Right renal pelvis (tissue), 4 donors: Measurements from ENCODE around the gene IL31. TPM values are rescaled to one million over a fixed set of nuclear protein-coding genes. Genes with fewer than 3 reads are reported as not detected.
A peak's percentile ranks its signal among the peaks of the same experiment; 100 is the strongest.
"Not testable (repeated sequence)": the region's sequence is repeated elsewhere in the genome, so short reads cannot be mapped to it uniquely, and the experiment has no call there.

Experiments
- DNase-seq, 4 donors: peaks; one replicate each; pipeline ENCODE4 v3.0.0-alpha.2; 2013; ENCODE audit warnings: low read depth in 4 of 4, low spot score in 3 of 4, missing footprints in 1 of 4
- polyA plus RNA-seq, 4 donors: library from polyadenylated mRNA; unstranded; fragments of 120-200 nt; gene quantifications; one replicate each; pipeline ENCODE4 v1.2.1, GENCODE V29; 2013; ENCODE audit not compliant: insufficient read length in 4 of 4

IL31 gene
- not detected for polyA plus RNA-seq

GRCh38 chr12:122174155-122174845 lies at the start of gene IL31:
Gene IL31 (minus strand): TSS chr12:122174221. CDS start chr12:122174172, 49 bp downstream.
- DNase-seq: no peak

DNA sequence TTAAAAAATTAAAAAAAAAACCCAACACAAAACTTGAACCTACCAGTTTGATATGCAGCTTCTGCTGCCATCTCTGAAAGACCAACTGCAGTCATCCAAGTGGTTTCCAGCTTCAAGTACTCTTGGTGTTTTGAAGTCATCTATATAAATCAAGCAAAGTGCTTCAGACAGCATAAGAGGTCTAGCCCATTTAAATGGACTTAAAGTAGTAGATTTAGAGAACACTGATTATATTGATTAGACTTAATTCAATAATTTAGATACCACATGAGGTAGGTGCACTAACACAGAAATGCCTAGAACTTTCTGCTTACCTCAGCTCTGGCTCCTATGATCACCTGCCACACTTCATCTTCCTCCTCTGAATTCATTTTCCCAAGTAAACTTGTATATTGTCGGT lies 42.4 kb upstream of the IL31 start:
- no peak for DNase-seq

DNA sequence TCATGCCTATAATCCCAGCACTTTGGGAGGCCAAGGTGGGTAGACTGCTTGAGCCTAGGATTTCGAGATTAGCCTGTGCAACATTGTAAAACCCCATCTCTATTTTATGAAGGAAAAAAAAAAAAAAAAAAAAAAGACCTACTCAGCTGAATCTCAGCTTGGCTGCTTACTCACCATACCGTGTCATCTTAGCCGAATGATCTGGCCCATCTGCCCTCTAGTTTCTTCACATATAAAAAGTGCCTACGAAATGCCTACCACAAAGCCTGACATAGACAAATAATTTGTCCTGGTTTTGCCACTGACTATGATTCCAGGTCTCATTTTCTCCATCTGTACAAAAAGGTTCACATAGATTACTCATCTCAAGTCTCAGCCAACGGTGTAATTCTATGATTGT lies 41.8 kb upstream of the IL31 start:
- no peak for DNase-seq

DNA sequence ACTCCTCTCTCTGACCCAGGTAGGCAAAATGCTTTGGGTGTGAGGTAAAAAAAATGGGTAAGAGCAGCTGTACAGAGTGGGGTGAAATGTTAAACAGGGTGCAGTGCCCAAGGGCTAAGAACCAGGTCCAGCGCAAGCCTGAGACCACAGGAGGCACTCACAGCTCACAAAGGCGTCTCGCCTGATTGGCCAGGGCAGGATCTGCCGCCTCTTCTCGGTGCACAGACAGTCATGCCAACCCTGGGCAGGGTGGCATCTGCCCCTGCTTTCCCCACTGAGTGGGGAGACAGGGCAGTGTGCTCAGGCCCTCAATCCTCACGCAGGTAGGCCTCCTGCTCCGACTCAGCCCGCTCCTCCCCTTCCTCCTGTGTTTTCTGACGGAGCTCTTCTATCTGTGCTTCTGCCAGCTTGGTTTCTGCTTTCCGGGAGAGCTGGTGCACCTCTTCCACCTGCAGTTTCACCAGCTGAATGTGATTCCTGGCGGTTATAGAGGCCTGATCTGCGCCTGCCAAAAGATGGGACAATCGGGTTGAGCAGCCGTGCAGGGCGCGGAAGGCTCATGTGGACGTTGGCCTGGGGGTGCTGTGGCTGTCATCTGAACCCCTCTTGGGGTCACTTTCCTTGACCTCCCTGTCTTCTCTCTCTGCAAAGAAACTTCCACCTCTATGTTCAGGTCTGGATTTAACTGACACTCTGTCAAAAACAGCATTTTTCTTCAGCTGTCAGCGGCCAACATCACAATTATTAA lies 34.2 kb upstream of the IL31 start:
- no peak for DNase-seq

DNA sequence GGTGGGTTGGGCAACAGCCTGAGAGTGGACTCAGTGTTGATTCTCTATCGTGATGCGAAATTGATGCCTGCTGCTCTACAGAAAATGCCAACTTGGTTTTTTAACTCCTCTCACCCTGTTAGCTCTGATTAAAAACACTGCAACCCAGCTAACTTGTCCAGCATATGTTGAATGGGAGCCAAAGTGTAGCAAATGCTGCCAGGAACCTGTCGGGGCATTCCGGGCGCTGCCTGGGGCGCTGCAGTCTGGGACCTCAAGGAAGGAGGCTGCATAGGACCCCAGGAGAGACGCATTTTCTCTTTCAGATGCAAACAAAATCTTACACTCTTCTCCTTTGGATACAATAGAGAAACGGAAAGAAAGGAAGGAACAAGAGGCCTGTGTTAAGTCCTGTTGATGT lies 33.4 kb upstream of the IL31 start:
- DNase-seq: no peak

DNA sequence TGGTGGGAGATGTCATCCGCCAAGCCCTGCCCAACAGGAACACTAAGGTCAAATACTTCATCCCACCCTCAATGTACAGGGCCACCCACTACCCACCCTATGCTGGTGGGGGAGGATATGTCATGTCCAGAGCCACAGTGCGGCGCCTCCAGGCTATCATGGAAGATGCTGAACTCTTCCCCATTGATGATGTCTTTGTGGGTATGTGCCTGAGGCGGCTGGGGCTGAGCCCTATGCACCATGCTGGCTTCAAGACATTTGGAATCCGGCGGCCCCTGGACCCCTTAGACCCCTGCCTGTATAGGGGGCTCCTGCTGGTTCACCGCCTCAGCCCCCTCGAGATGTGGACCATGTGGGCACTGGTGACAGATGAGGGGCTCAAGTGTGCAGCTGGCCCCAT lies 33.0 kb upstream of the IL31 start:
- DNase-seq: no peak

- no peak for DNase-seq
These were observed 32.3 kb upstream of the IL31 start for GRCh38 chr12:122206111-122206881.

DNA sequence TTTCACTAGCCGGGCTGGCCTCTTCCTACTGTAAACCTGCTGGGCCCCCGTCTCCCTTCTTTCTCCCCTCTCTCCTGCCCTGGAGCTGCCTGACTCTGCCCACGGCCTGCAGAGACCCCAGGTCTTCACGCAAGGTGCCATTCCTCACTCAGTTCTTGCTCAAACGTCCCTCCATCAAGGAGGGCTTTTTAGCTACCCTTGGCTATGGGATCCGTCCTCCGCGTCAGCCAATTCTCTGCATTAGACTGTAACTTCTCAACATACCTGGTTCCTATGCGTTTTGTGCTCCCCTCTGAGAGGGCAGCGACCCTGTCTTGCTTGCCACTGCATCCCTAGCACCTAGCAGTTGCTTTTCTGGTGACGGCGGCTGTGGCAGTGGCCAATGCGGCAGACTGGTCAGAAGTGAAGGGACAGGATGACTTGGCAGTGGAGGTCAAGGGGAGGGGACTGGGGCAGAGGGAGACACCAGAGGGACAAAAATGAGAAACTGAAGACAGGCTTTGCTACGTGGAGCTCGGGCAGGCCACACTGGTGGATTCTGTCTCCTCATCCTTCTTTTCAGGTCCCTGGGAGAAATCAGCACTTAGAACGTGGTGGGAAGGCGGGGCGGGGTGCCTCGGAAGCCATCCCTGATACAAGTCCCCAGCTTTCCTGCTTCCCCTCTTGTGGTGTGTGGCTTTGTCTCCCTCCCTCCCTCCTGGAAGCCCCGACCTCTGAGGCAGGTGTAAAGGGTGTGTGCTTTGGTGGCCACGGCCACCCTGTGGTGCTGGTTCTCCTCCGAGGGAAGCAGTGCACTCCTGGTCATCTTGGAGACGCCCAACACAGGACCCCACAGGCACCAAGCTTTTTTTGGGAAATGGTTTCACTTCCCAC lies 31.3 kb upstream of the IL31 start:
- DNase-seq: no peak

DNA sequence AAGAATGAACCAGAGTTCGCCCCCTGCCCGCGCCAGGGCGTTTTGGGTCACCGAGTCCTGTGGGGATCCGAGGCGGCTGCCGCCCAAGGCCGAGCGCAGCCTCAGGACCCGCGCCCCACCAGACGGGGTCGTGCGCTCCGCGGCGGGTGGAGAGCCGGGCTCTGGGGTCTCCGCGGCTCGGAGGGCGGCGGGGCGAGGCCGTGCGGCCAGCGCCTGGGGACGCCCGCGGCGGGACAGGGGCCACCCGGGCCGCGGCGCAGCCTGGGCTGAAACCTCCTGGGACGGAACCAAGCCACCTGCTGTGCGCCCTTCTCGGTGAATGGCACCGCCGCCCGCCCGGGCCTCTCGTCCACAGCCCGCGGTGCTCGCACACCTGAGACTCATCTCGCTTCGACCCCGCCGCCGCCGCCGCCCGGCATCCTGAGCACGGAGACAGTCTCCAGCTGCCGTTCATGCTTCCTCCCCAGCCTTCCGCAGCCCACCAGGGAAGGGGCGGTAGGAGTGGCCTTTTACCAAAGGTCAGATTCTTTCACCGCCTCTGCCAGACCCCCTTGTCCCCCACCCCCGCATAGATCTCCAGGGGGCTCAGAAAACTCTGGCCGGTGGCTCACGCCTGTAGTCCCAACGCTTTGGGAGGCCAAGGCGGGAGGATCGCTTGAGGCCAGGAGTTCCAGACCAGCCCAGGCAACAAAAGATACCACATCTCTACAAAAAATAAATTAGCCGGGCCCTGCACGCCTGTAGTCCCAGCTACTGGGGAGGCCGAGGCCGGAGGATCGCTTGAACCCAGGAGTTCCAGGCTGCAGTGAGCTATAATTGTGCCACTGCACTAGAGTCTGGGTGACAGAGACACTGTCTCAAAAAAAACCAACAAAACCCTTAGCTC lies 30.4 kb upstream of the IL31 start:
- no peak for DNase-seq

GRCh38 chr12:122203301-122204166 lies 29.5 kb upstream of the IL31 start, which contains the start of gene B3GNT4:
Gene B3GNT4 (plus strand): TSS chr12:122203709. CDS start chr12:122204619, 910 bp downstream.
- peak in 1 of 4 donors; percentile 25 for DNase-seq

GRCh38 chr12:122202811-122203210 lies 28.8 kb upstream of the IL31 start:
- not testable (repeated sequence) for DNase-seq

DNA sequence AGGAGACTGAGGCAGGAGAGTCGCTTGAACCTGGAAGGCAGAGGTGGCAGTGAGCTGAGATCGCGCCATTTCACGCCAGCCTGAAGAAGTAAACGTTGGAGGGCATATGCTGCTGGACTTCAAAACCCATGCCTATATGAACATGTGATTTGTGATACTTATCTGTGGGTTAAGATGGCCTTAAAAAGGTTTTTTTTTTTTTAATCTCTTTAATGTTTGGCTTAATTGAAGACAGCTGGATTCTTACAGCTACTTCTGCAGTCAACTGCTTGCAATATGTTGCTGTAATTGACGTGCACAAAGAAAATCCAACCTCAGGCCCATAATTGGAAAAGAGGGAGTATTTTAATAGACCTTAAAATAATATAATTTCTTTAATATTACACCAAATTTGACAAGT lies 28.0 kb upstream of the IL31 start:
- DNase-seq: no peak

GRCh38 chr12:122201381-122201780 lies 27.4 kb upstream of the IL31 start:
- DNase-seq: no peak

DNA sequence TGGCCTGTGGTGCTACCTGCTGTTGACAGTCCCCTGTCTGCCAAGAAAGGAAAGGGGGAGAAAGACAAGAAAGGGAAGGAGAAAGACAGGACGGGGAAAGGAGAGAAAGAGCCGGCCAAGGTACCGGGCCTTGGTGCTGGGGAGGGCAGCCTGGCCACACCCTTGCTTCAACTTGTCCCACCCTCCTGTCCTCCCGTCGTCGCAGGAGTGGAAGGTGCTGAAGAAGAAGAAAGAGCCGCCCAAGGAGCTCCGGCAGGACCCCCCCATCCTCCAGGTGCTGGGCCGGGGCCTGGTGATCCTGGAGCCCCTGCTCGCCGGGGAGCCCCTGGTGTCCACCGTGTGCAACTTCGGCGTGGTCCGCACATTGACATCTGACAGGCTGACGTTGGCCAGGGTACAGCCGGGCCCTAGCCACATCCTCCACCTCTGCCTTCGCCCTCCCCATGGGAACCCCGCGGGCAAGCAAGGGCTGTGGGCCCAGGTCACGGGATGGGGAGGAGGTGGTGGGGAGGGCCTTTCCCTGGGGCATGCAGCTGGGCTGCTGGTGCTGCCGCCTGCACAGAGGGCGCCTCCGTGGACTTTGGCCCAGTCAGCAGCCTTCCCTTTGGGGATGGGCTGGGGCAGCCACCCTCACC lies 26.6 kb upstream of the IL31 start:
- DNase-seq: no peak

- DNase-seq: no peak
These were observed 25.7 kb upstream of the IL31 start for GRCh38 chr12:122199484-122200355.

- no peak for DNase-seq
These were observed 23.6 kb upstream of the IL31 start for GRCh38 chr12:122197612-122197966.

DNA sequence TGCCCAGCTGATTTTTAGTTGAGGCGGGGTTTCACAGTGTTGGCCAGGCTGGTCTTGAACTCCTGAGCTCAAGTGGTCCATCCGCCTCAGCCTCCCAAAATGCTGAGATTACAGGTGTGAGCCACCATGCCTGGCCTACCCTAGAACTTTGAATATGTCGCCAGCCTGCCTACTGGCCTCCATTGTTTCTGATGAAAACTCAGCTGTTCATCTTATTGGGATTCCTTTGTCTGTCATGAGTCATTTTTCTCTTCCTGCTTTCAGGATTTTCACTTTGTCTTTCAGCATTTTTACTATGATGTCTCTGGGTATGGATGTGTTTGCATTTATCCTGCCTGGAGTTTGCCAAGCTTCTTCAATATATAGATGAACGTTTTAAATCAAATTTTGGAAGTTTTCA lies 21.4 kb upstream of the IL31 start:
- DNase-seq: no peak
